HG03139 (cell line): ENCODE data around the gene RHOXF1.
"Not testable (repeated sequence)": the region's sequence is repeated elsewhere in the genome, so short reads cannot be mapped to it uniquely, and the experiment has no call there.

Source experiments
- ATAC-seq: cut with Tn5 transposase; IDR thresholded peaks from one replicate; pipeline ENCODE4 v1.9.1; 2021; ENCODE audit not compliant: unreplicated experiment

Gene RHOXF1

DNA sequence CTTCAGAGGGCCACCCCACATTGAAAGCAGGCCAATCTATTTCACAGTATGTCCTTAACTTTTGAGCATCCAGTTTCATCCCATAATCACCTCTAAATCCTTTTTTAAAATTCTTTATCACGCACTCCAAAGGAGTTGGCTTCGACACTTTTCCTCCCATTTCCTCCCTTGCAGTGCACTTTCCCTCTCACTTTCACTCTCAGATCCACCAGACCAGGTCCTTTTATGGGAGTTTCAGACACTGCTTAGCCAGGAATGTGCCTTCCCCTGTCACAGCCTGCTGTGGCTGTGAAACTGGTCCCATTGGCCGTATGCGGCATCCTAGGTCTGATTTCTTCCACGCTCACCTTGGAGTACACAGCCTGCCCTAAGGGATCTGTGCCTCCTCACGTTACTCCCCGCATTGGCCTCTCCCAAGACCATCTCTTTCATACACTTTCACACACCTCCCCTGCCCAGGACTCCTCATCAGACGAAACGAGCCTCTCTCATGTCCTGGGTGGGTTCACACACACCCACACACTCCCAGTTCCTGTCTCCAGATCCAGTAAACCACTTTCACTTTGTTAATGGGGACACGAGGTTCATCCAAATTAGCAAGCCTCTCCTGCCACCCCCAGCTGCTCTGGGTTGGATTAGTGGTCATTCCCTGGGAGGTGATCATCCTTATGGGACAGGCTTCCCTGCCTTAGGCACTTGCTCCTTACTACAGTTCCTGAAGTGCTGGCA lies 28.3 kb downstream of the RHOXF1 start:
- no peak for ATAC-seq

DNA sequence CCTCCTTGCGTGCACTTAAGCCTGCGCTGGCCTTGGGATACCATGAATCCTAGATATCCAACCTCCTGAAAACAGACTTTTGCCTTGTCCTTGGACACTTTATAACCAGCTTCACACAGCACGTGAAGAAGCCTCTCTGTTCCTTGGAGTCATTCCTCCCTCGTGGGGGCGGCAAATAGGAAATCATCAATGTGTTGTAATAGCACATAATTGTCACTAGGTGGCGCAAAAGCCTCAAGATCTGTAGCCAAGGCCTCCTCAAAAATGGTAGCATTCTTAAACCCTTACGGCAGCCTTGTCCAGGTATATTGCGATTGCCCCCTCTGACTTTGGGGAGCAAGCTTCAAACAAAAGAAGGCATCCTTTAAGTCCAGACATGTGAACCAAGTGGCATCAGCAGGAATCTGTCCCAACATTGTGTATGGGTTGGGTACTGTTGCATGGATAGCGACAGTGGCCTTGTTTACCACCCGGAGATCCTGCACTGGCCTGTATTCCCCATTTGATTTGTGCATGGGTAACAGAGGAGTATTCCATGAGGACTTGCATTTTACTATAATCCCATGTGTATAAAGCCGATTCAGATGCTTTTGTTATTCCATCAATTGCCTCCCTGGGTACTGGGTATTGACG lies 30.0 kb downstream of the RHOXF1 start:
- not testable (repeated sequence) for ATAC-seq

DNA sequence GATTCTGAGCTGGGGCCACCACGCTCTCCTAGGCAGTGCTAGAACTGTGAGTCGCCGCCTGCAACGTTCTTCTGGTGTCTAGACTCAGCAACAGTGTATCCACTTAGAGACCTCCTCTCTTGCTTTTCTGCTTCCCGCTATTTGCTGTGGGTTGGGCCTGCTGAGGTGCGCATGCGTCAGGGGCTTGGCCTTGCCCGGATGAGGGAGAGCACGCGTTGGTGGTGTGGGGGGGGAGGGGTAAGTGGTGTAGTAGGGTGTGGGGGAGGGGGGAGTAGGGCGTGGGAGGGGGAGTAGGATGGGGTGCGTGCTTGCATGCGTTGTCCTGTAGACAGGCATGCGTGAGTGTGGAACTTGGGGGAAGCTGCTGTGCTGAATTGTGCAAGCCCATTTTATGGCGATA lies 38.1 kb downstream of the RHOXF1 start, which contains the start of gene RHOXF2B:
Gene RHOXF2B, minus strand, starts transcription at position 101 of the 400 bp plus-strand sequence. CDS start 138 bp downstream, outside the sequence.
- not testable (repeated sequence) for ATAC-seq

DNA sequence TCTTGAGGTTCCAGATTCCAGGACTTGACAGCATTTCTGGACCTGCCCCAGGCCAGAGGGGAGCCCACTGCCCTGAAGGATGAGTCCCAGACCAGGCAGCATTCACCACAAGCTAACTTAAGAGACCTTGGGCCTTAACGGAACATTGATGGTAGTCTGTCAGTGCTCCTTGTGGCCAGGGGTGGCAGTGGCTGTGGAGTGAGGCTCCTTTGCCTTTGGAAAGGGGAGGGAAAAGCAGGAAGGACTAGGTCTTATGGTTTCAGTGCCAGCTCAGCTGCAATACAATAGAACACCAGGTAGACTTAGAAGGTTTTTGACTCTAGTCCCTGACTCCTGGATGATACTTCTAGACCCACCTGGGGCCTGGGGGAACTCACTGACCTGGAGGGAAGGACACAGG lies 49.5 kb downstream of the RHOXF1 start:
- ATAC-seq: not testable (repeated sequence)
